Ishikawa (cell line): Measurements from ENCODE around the gene DPYD.

Source experiments
- CEBPB ChIP-seq: IDR thresholded peaks from 2 replicates; pipeline ENCODE4 v1.6.1; 2012
- CREB1 ChIP-seq: IDR thresholded peaks from 2 replicates; pipeline ENCODE4 v1.6.1; 2012; ENCODE audit warnings: low read depth
- EGR1 ChIP-seq: IDR thresholded peaks from 2 replicates; pipeline ENCODE4 v1.6.1; 2012
- EP300 ChIP-seq: IDR thresholded peaks from 2 replicates; pipeline ENCODE4 v1.6.1; 2012; ENCODE audit warnings: borderline replicate concordance
- FOXM1 ChIP-seq: IDR thresholded peaks from 2 replicates; pipeline ENCODE4 v1.6.1; 2012; ENCODE audit warnings: low read depth, borderline replicate concordance
- NFIC ChIP-seq: IDR thresholded peaks from 2 replicates; pipeline ENCODE4 v1.6.1; 2012
- TAF1 ChIP-seq: IDR thresholded peaks from 2 replicates; pipeline ENCODE4 v1.6.1; 2012; ENCODE audit warnings: low read depth, mild to moderate bottlenecking
- YY1 ChIP-seq: IDR thresholded peaks from 2 replicates; pipeline ENCODE4 v1.6.1; 2012; ENCODE audit warnings: low read depth
- ZBTB7A ChIP-seq: IDR thresholded peaks from 2 replicates; pipeline ENCODE4 v1.6.1; 2012; ENCODE audit warnings: low read depth
- TF ChIP-seq, protein P1 (sequence below): IDR thresholded peaks from 2 replicates; pipeline ENCODE4 v1.6.1; 2012; ENCODE audit warnings: low read depth, mild to moderate bottlenecking

DNA sequence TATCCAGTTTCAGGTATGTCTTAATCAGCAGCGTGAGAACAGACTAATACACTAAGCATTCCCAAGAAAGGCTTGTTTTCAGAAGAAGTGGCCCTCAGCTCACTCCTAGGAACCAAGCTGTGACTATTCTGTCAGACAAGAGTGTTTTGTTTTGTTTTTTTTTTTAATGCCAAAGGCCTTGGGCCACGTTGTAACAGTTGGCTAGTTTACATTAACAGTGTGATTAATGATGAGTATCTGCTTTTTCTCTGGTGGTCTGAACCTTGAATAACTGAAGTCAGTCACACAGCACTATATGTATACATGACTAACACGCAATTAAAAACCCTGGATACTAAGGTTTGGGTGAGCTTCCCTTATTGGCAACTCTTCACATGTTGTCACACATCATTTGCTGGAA lies 21.9 kb downstream of the DPYD start:
- TF ChIP-seq CEBPB (no peak), TAF1 (no peak), FOXM1 (no peak), YY1 (no peak), ZBTB7A (no peak), EGR1 (no peak), EP300 (no peak), CREB1 (no peak), NFIC (no peak)
- TF ChIP-seq, protein P1, sequence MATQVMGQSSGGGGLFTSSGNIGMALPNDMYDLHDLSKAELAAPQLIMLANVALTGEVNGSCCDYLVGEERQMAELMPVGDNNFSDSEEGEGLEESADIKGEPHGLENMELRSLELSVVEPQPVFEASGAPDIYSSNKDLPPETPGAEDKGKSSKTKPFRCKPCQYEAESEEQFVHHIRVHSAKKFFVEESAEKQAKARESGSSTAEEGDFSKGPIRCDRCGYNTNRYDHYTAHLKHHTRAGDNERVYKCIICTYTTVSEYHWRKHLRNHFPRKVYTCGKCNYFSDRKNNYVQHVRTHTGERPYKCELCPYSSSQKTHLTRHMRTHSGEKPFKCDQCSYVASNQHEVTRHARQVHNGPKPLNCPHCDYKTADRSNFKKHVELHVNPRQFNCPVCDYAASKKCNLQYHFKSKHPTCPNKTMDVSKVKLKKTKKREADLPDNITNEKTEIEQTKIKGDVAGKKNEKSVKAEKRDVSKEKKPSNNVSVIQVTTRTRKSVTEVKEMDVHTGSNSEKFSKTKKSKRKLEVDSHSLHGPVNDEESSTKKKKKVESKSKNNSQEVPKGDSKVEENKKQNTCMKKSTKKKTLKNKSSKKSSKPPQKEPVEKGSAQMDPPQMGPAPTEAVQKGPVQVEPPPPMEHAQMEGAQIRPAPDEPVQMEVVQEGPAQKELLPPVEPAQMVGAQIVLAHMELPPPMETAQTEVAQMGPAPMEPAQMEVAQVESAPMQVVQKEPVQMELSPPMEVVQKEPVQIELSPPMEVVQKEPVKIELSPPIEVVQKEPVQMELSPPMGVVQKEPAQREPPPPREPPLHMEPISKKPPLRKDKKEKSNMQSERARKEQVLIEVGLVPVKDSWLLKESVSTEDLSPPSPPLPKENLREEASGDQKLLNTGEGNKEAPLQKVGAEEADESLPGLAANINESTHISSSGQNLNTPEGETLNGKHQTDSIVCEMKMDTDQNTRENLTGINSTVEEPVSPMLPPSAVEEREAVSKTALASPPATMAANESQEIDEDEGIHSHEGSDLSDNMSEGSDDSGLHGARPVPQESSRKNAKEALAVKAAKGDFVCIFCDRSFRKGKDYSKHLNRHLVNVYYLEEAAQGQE = no peak
